ENCODE measurements around the gene MYL5. TPM values are rescaled to one million over a fixed set of nuclear protein-coding genes. Genes with fewer than 3 reads are reported as not detected.
"Not testable (repeated sequence)": the region's sequence is repeated elsewhere in the genome, so short reads cannot be mapped to it uniquely, and the experiment has no call there.

Gene MYL5
- total RNA-seq, 2 experiments from 2014 or later: 14.6 to 15.1 TPM

- ChIA-PET POLR2A (no interaction called here), CTCF (no interaction called here)
Observed at GRCh38 chr4:699816-700580, 25.7 kb downstream of the MYL5 start.

DNA sequence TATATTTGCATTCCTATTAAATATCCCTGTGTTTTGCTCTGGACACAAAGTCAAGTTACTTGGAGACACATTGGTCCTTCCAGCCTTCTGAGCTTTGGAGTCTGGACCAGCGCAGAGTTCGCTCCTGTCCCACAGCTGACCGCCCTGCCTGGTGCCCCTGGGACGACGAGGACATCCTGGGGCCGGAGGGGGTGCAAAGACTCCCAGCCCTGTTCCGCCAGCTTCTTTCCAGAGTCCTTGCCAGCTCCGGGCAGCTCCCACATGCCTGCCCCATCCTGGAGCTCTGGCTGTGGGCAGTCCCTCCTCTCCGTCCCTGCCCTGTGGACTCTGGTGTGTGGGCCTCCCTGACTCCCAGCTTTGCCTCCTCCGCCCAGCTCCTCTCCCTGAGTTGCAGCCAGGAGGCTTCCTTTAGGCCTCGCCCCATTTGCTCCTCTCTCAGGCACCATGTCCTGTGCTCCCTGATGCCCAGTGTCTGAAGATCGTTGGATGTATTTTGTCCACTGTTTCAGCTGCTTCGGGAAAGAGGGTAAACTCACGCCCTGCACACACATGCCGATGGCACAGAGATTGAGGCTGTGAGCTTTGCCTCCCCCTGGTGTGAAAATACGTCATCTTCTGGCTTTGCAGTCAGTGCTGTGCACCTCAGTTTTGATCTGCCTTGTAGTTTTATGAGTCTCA is 26.4 kb downstream of the MYL5 start:
- ChIA-PET POLR2A (no interaction called here), CTCF (interaction anchor here (1.4 kb wide), 1 partner anchor 14 kb away, joined by 3 read pairs; no protein-coding TSS in a partner anchor)

DNA sequence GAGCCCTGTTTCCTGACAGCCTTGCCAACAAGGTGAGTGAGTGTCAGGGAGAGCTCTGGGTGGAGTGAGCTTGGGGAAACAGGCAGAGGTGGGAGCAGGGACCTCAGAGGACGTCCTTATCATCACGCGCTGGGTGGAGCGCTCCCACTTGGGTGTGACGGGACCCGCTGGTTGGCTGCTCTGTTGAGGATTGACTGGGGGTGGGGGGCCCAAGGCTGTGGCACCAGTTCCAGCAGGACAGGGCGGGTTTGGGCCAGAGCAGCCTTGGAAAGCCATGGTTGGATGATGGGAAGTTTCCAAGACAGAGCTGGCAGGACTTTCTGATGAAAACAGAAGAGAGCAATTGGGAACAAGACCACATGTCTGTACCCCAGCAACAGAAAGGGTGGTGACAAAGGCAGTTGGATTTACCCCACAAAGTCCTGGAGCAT is 28.3 kb downstream of the MYL5 start:
- ChIA-PET CTCF (no interaction called here), POLR2A (no interaction called here)

- POLR2A ChIA-PET: no interaction called here
- CTCF ChIA-PET: no interaction called here
Observed at GRCh38 chr4:703336-704197, 29.2 kb downstream of the MYL5 start.

- CTCF ChIA-PET: no interaction called here
- POLR2A ChIA-PET: no interaction called here
Observed at GRCh38 chr4:704198-704891, 30.0 kb downstream of the MYL5 start.

GRCh38 chr4:704971-705277 is 30.6 kb downstream of the MYL5 start:
- CTCF ChIA-PET: interaction anchor here (0.6 kb wide), 1 partner anchor 497 kb away, joined by 3 read pairs; no protein-coding TSS in a partner anchor

GRCh38 chr4:705278-706082 is 31.1 kb downstream of the MYL5 start, which contains the start of gene PCGF3:
Gene PCGF3, plus strand, starts transcription at chr4:705832. Its CDS starts 27,849 bp downstream, at chr4:733681.
- ChIA-PET CTCF (interaction anchor here (0.6 kb wide), 1 partner anchor 496 kb away, joined by 3 read pairs; no protein-coding TSS in a partner anchor), POLR2A (no interaction called here)

More at GRCh38 chr4:704971-705277, 30.6 kb downstream of the MYL5 start:
- POLR2A ChIA-PET: no interaction called here

DNA sequence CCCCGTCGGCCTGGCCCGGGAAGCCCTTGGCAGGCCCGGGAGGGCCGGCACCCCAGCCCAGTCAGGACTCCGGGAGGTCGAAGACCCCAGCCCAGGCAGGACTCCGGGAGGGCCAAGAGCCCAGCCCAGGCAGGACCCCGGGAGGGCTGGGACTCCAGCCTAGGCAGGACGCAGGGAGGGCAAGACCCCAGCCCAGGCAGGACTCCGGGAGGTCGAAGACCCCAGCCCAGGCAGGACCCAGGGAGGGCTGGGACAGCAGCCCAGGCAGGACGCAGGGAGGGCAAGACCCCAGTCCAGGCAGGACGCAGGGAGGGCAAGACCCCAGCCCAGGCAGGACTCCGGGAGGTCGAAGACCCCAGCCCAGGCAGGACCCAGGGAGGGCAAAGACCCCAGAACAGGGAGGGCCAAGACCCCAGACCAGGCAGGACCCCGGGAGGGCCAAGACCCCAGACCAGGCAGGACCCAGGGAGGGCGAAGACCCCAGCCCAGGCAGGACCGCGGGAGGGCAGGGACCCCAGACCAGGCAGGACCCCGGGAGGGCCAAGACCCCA is 31.8 kb downstream of the MYL5 start:
- CTCF ChIA-PET, POLR2A ChIA-PET: not testable (repeated sequence)

GRCh38 chr4:706834-707598 is 32.7 kb downstream of the MYL5 start:
- CTCF ChIA-PET: no interaction called here
- POLR2A ChIA-PET: no interaction called here

DNA sequence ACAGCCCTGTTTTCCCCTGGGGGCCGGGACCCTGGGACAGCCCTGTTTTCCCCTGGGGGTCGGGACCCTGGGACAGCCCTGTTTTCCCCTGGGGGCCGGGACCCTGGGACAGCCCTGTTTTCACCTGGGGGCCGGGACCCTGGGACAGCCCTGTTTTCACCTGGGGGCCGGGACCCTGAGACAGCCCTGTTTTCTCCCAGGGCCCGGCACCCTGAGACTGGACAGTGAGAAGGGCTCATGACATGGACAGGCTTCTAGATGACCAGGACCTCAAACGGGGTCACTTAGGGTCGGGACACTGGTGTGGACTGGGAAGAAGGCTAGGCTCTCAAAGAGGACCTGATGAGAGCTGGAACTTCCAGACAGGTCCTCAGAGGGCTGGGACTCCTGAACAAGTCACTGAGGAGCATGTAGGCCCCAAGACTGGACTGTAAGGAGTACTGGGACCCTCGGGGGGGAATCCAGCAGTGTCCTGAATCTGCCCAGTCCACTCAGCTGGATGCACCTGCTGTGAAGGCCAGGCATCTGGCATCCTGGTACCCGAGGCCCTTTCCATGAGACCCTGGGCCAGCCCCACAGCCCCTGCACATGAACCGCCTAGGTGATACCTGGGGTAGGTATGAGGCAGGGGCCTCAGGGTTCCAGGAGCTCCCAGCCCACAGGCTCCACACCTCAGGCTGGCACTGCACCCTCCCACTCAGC is 33.7 kb downstream of the MYL5 start:
- ChIA-PET CTCF (no interaction called here), POLR2A (no interaction called here)

DNA sequence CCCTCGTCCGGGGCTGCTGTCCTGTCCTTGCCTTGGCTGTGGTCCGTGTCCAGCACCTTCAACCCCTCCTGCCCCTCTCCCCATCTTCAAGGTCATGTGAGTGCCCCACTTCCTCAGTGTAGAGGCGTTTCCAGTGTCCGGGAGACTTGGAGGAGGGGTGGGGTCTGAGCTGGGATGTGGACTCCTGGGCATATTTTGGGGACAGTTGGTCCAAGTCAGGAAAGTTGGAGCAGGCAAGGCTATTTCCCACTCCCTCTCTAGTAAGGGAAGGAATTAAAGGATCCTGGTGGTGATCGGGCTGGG is 34.2 kb downstream of the MYL5 start:
- ChIA-PET POLR2A (no interaction called here), CTCF (no interaction called here)

GRCh38 chr4:709348-709747 is 35.0 kb downstream of the MYL5 start:
- CTCF ChIA-PET: interaction anchor here (0.9 kb wide), 1 partner anchor 107 kb away, joined by 4 read pairs; no protein-coding TSS in a partner anchor
- POLR2A ChIA-PET: no interaction called here

- ChIA-PET CTCF (interaction anchor here (0.9 kb wide), 1 partner anchor 107 kb away, joined by 4 read pairs; no protein-coding TSS in a partner anchor), POLR2A (no interaction called here)
Observed at GRCh38 chr4:710116-710515, 35.8 kb downstream of the MYL5 start.

GRCh38 chr4:710916-711315 is 36.6 kb downstream of the MYL5 start:
- ChIA-PET POLR2A (no interaction called here), CTCF (no interaction called here)

DNA sequence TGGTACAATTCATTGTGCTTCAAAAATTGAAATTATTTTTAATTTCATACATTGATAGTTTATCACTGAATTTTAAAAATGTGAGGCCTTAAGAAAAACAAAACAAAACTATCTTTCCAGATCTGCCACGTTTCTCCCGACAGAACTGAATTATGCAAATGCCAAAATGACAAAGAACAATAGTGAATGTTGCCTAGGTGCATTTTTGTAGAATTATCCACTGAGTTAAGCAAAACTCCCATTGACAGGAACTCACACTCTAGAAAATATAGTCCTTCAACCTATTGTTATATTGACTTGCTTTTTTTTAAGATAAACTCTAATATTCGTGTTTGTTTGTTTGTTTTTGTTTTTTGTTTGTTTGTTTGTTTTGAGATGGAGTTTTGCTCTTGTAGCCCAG is 37.8 kb downstream of the MYL5 start:
- POLR2A ChIA-PET: no interaction called here
- CTCF ChIA-PET: interaction anchor here (0.6 kb wide), 1 partner anchor 179 kb away, joined by 3 read pairs; no protein-coding TSS in a partner anchor

DNA sequence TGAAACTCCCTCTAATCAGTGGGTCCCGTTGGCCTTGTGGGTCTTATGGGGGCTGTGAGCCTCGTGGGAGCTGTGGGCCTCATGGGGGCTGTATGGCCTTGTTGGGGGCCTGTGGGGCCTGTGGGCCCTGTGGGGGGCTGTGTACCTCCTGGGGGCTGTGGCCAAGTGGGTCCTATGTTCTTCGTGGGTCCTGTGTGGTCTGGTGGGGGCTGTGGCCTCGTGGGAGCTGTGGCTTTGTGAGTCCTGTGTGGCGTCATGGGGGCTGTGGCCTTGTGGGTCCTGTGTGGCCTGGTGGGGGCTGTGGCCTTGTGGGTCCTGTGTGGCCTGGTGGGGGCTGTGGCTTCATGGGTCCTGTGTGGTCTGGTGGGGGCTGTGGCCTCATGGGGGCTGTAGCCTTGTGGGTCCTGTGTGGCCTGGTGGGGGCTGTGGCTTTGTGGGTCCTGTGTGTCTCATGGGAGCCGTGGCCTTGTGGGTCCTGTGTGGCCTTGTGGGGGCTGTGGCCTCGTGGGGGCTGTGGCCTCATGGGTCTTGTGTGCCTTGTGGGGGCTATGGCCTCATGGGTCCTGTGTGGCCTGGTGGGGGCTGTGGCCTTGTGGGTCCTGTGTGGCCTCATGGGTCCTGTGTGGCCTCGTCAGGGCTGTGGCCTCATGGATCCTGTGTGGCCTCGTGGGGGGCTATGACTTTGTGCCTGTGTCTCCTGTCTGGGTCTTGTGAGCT is 38.7 kb downstream of the MYL5 start:
- POLR2A ChIA-PET: no interaction called here
- CTCF ChIA-PET: interaction anchor here (0.6 kb wide), 1 partner anchor 178 kb away, joined by 3 read pairs; no protein-coding TSS in a partner anchor

- ChIA-PET POLR2A (no interaction called here), CTCF (no interaction called here)
Observed at GRCh38 chr4:714087-714486, 39.7 kb downstream of the MYL5 start.
